NB4 (cell line): ENCODE measurements around the gene SETSIP.

Experiments
- DNase-seq: peaks from one replicate; pipeline ENCODE4 v3.0.0; 2010; ENCODE audit warnings: low read depth
- H3K4me3 ChIP-seq: one replicate; pipeline ENCODE4 v1.5.1; 2011; ENCODE audit warnings: mild to moderate bottlenecking, low read depth, low read length, moderate library complexity
- CTCF ChIP-seq: IDR thresholded peaks from one replicate; pipeline ENCODE4 v1.5.1; 2012; ENCODE audit warnings: low read depth, low read length
- MAX ChIP-seq: IDR thresholded peaks from 2 replicates; pipeline ENCODE4 v1.6.1; 2011; ENCODE audit warnings: low read depth, low read length
- MYC ChIP-seq: IDR thresholded peaks from 2 replicates; pipeline ENCODE4 v1.6.1; 2011; ENCODE audit warnings: low read depth, low read length
- POLR2A ChIP-seq: IDR thresholded peaks from 2 replicates; pipeline ENCODE4 v1.6.1; 2011; ENCODE audit warnings: mild to moderate bottlenecking; ENCODE audit not compliant: insufficient read length; ENCODE audit errors: extremely low read depth

Gene SETSIP

GRCh38 chr1:92096317-92096716, 21.1 kb upstream of the SETSIP start:
- DNase-seq = peak; percentile 84

GRCh38 chr1:92095874-92096273, 20.7 kb upstream of the SETSIP start:
- H3K4me3 ChIP-seq = no peak overlapping the region
- DNase-seq = peak; percentile 29
- no peak for TF ChIP-seq CTCF
- no peak for TF ChIP-seq MYC
- no peak for TF ChIP-seq MAX
- TF ChIP-seq POLR2A = no peak

More at GRCh38 chr1:92096317-92096716, 21.1 kb upstream of the SETSIP start:
- TF ChIP-seq MYC = no peak; the same call in 1 of the 2 replicates
- no peak overlapping the region for H3K4me3 ChIP-seq

GRCh38 chr1:92094595-92094994, 19.4 kb upstream of the SETSIP start:
- no peak for DNase-seq
- no peak overlapping the region for H3K4me3 ChIP-seq
- TF ChIP-seq POLR2A = no peak
- no peak for TF ChIP-seq MAX
- TF ChIP-seq CTCF = no peak
- no peak for TF ChIP-seq MYC

GRCh38 chr1:92094090-92094489, 18.9 kb upstream of the SETSIP start:
- H3K4me3 ChIP-seq = no peak overlapping the region
- DNase-seq = no peak
- no peak for TF ChIP-seq MYC
- TF ChIP-seq POLR2A = no peak
- TF ChIP-seq CTCF = no peak
- TF ChIP-seq MAX = no peak

- no peak for DNase-seq
- no peak overlapping the region for H3K4me3 ChIP-seq
- TF ChIP-seq MAX (no peak), POLR2A (no peak), CTCF (no peak), MYC (no peak)
Measured at GRCh38 chr1:92091625-92092024, 16.4 kb upstream of the SETSIP start.

GRCh38 chr1:92087542-92087941, 12.3 kb upstream of the SETSIP start:
- H3K4me3 ChIP-seq = no peak overlapping the region
- DNase-seq = no peak
- TF ChIP-seq CTCF (no peak), POLR2A (no peak), MYC (no peak), MAX (no peak)
